ENCODE measurements around the gene SLC25A45.
"Not testable (repeated sequence)": the region's sequence is repeated elsewhere in the genome, so short reads cannot be mapped to it uniquely, and the experiment has no call there.

SLC25A45 gene

GRCh38 chr11:65418681-65419459, 36.4 kb upstream of the SLC25A45 start:
- H3K4me1 ChIP-seq (ENCODE audit: control insufficient read depth, insufficient read depth, low read length), result peaks cover 60% of the 10 kb centered on the region
- no peaks in the 10 kb centered on the region for H3K27me3 ChIP-seq (ENCODE audit: control insufficient read depth, insufficient read depth, low read length)
- H3K4me3 ChIP-seq (ENCODE audit: low read length), result peak overlapping the region; percentile 27
- H3K9me3 ChIP-seq (ENCODE audit: control insufficient read depth, low read length), result no peaks in the 10 kb centered on the region
- H3K9ac ChIP-seq (ENCODE audit: low read length), result peak overlapping the region; percentile 100
- peaks cover 9% of the 10 kb centered on the region for H3K36me3 ChIP-seq (ENCODE audit: control insufficient read depth, insufficient read depth, low read length)

DNA sequence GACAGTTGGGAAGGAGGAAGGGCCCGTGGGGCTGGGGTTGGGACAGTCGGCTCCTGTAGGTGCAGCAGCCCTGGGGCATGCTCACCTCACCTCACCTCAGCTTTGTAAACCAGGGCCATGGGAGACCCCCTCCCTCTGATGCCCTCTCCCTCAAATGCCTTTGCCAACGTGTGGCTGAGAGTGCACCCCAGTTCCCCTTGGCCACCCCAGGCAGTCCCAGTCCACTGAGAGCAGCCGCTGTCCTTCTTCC, 35.9 kb upstream of the SLC25A45 start:
- Histone ChIP-seq H3K9ac (ENCODE audit: low read length) (peak overlapping the region; percentile 100), H3K36me3 (ENCODE audit: control insufficient read depth, insufficient read depth, low read length) (peaks cover 4% of the 10 kb centered on the region), H3K9me3 (ENCODE audit: control insufficient read depth, low read length) (no peaks in the 10 kb centered on the region), H3K4me3 (ENCODE audit: low read length) (no peak overlapping the region), H3K4me1 (ENCODE audit: control insufficient read depth, insufficient read depth, low read length) (peaks cover 65% of the 10 kb centered on the region), H3K27me3 (ENCODE audit: control insufficient read depth, insufficient read depth, low read length) (no peaks in the 10 kb centered on the region)

DNA sequence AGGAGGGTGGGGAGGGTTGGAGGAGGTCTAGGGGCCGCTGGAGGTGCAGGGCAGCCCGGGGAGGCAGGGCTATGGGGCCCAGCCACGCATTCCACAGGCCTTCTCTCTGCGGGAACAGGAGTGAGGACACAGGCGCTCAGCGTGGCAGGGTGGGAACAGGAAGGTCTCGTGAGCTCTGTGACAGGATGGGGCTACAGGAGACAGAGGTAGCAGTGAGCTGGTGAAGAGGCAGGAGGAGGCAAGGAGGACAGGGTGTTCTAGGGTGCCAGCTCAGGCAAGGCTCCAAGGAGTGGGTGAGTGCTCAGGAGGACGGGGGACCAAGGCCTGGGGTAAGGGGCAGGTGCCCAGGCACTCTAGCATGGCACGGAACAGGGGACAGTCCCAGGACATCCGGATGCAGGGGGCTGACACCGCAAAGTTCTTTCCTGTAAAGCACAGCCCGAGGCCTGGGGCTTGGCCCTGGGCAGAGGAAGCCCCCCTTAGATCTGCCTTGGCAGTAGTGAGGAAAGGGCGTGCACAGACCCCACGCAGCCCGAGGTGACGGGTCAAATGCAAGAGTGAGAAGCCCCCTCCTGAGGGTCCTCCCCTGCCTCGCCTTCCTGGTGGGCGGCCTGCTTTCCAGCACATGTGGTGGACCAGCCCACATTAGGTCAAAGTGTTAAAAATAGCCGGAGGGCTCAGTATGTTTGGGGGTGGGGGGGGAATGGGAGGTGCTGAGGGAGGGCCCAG, 35.4 kb upstream of the SLC25A45 start:
- H3K4me3 ChIP-seq (ENCODE audit: low read length), result no peak overlapping the region
- H3K9ac ChIP-seq (ENCODE audit: low read length), result peak overlapping the region; percentile 100
- H3K4me1 ChIP-seq (ENCODE audit: control insufficient read depth, insufficient read depth, low read length), result peaks cover 65% of the 10 kb centered on the region
- H3K27me3 ChIP-seq (ENCODE audit: control insufficient read depth, insufficient read depth, low read length), result no peaks in the 10 kb centered on the region
- no peaks in the 10 kb centered on the region for H3K9me3 ChIP-seq (ENCODE audit: control insufficient read depth, low read length)
- no peaks in the 10 kb centered on the region for H3K36me3 ChIP-seq (ENCODE audit: control insufficient read depth, insufficient read depth, low read length)

DNA sequence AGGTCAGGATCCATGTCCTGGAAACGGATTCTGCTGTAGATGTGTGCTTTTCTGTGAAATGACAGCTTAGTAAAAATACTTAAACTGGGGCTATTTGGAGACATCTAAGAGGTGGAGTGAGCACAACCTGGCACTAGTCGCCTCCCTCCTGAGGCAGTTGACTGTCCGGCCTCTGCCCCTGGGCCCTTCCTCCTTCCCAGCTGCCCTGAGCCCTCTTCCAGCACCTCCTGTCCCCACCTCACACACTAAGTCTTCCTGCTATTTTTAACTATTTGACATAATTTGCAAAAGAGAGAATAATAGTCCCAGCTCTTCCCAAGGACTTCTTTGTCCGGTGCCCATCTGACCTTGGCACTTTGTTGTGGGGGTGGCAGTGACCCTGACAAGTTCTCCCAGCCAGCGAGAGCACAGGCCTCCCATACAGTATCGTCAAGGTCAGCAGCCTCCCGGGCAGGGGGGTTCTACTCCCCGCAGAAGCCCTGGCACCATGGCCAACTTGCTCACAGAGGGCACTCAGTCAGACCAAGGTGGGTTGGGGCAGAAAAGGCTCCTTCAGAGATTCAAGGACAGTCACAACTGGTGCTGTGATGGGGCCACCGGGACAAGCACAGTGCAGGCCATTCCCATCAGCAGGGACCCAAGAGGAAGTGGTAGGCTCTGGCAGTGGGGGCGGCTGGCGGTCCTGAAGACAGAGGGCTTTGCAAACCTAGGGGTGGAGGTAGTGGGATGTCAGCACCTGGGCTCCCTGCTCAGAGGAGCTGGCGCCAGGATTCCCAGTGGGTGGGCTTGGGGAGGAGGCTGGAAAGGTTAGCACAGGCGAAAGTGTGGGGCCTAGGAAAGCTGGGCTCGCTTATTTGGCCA, 34.6 kb upstream of the SLC25A45 start:
- no peaks in the 10 kb centered on the region for H3K9me3 ChIP-seq (ENCODE audit: control insufficient read depth, low read length)
- peak overlapping the region; percentile 100 for H3K9ac ChIP-seq (ENCODE audit: low read length)
- peaks cover 65% of the 10 kb centered on the region for H3K4me1 ChIP-seq (ENCODE audit: control insufficient read depth, insufficient read depth, low read length)
- H3K4me3 ChIP-seq (ENCODE audit: low read length), result peak overlapping the region; percentile 18
- H3K27me3 ChIP-seq (ENCODE audit: control insufficient read depth, insufficient read depth, low read length), result no peaks in the 10 kb centered on the region
- H3K36me3 ChIP-seq (ENCODE audit: control insufficient read depth, insufficient read depth, low read length), result peaks cover 4% of the 10 kb centered on the region

- Histone ChIP-seq H3K9me3 (ENCODE audit: control insufficient read depth, low read length) (no peaks in the 10 kb centered on the region), H3K4me3 (ENCODE audit: low read length) (peak overlapping the region; percentile 18), H3K27me3 (ENCODE audit: control insufficient read depth, insufficient read depth, low read length) (no peaks in the 10 kb centered on the region), H3K4me1 (ENCODE audit: control insufficient read depth, insufficient read depth, low read length) (peaks cover 63% of the 10 kb centered on the region), H3K36me3 (ENCODE audit: control insufficient read depth, insufficient read depth, low read length) (peaks cover 4% of the 10 kb centered on the region), H3K9ac (ENCODE audit: low read length) (peak overlapping the region; percentile 100)
Observed at GRCh38 chr11:65416341-65416824, 33.9 kb upstream of the SLC25A45 start.

DNA sequence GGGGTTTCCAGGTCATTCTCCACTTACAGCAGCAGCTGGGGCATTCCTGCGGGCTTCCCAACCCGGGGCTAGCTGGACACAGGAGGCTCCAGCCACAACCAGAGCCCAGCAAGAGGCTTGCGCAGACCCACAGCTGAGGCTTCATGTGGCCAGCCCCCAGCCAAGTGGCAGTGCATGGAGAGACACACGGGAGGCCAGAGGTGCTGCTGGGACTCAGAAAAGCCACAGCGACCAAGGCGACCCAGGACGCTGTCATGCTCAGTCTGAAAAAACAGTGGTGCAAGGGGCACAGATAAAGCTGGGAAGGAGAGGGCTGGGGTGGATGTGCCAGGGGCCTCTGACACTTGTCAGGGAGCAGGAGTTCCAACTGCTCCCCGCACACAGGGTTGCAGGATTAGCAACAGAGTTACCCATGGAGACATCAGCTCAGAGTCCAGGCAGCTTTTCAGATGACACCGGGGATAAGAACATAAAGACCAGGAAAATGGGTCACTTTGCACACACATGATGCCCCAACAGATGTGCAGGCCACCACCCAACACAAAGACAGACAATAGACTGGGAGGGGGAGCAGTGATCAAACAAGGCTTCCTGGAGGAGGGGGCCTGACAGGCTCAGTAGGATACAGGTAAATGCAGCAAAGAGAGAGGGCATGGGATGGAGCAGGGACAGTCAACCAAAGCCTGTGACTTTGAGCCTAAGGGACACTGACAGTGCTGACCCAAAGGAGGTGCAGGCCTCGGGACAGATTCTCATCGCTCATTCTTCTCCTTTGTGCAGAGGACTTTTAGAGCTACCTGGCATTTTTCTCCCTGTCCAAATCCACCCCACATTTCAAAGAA, 33.3 kb upstream of the SLC25A45 start:
- peak overlapping the region; percentile 100 for H3K9ac ChIP-seq (ENCODE audit: low read length)
- peaks cover 4% of the 10 kb centered on the region for H3K36me3 ChIP-seq (ENCODE audit: control insufficient read depth, insufficient read depth, low read length)
- peaks cover 58% of the 10 kb centered on the region for H3K4me1 ChIP-seq (ENCODE audit: control insufficient read depth, insufficient read depth, low read length)
- no peaks in the 10 kb centered on the region for H3K9me3 ChIP-seq (ENCODE audit: control insufficient read depth, low read length)
- H3K27me3 ChIP-seq (ENCODE audit: control insufficient read depth, insufficient read depth, low read length), result no peaks in the 10 kb centered on the region
- peak overlapping the region; percentile 18 for H3K4me3 ChIP-seq (ENCODE audit: low read length)

GRCh38 chr11:65414776-65415498, 32.5 kb upstream of the SLC25A45 start:
- no peak overlapping the region for H3K4me3 ChIP-seq (ENCODE audit: low read length)
- H3K9ac ChIP-seq (ENCODE audit: low read length), result no peak overlapping the region
- H3K4me1 ChIP-seq (ENCODE audit: control insufficient read depth, insufficient read depth, low read length), result peaks cover 51% of the 10 kb centered on the region
- H3K9me3 ChIP-seq (ENCODE audit: control insufficient read depth, low read length), result no peaks in the 10 kb centered on the region
- H3K36me3 ChIP-seq (ENCODE audit: control insufficient read depth, insufficient read depth, low read length), result peaks cover 4% of the 10 kb centered on the region
- no peaks in the 10 kb centered on the region for H3K27me3 ChIP-seq (ENCODE audit: control insufficient read depth, insufficient read depth, low read length)

DNA sequence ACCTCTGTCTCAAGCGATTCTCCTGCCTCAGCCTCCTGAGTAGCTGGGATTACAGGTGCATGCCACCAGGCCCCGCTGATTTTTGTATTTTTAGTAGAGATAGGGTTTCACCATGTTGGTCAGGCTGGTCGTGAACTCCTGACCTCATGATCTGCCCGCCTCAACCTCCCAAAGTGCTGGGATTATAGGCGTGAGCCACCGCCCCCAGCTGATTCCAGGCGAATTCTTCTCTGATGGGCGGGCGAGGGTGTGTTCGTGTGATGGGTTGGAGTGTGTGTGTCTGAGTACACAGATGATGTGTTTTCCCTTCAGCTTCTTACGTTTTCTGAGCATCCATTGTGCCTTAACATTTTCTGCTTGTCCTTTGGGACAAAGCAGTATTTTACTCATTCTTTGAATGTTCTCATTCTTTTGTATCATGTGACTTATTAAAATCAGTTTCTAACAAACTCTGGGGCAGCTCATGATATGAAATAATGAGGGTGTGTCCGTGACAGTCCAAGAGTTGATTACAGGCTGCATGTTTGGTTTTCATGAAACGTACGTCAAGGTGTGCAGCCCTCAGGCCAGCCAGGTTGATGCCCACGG, 30.7 kb upstream of the SLC25A45 start:
- H3K27me3 ChIP-seq (ENCODE audit: control insufficient read depth, insufficient read depth, low read length); H3K9me3 ChIP-seq (ENCODE audit: control insufficient read depth, low read length); H3K9ac ChIP-seq (ENCODE audit: low read length); H3K4me3 ChIP-seq (ENCODE audit: low read length): not testable (repeated sequence)
- H3K4me1 ChIP-seq (ENCODE audit: control insufficient read depth, insufficient read depth, low read length), result peaks cover 33% of the 10 kb centered on the region
- peaks cover 12% of the 10 kb centered on the region for H3K36me3 ChIP-seq (ENCODE audit: control insufficient read depth, insufficient read depth, low read length)

GRCh38 chr11:65412271-65413076, 30.0 kb upstream of the SLC25A45 start:
- no peaks in the 10 kb centered on the region for H3K9me3 ChIP-seq (ENCODE audit: control insufficient read depth, low read length)
- no peaks in the 10 kb centered on the region for H3K27me3 ChIP-seq (ENCODE audit: control insufficient read depth, insufficient read depth, low read length)
- peaks cover 13% of the 10 kb centered on the region for H3K36me3 ChIP-seq (ENCODE audit: control insufficient read depth, insufficient read depth, low read length)
- peaks cover 26% of the 10 kb centered on the region for H3K4me1 ChIP-seq (ENCODE audit: control insufficient read depth, insufficient read depth, low read length)
- H3K9ac ChIP-seq (ENCODE audit: low read length), result no peak overlapping the region
- no peak overlapping the region for H3K4me3 ChIP-seq (ENCODE audit: low read length)

DNA sequence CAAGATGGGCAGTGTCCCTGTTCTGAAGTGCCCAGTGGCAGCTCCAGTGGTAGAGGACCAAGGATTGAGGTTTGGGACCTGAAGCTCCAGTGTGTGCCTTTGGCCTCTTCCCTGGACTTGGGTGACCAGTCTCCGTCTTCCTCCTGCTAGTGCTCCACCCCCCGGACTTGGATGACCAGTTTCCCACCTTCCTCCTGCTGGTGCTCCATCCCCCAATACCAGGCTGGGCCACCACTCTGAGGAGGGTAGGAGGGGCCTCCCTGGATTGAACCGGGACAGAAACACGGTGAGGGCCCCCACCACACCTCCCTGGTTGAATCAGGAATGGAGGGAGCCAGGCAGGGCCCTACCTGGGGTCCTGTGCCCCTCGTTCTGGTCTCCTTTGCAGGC, 29.2 kb upstream of the SLC25A45 start:
- H3K9me3 ChIP-seq (ENCODE audit: control insufficient read depth, low read length), result no peaks in the 10 kb centered on the region
- peaks cover 18% of the 10 kb centered on the region for H3K4me1 ChIP-seq (ENCODE audit: control insufficient read depth, insufficient read depth, low read length)
- H3K9ac ChIP-seq (ENCODE audit: low read length), result no peak overlapping the region
- H3K4me3 ChIP-seq (ENCODE audit: low read length), result no peak overlapping the region
- peaks cover 13% of the 10 kb centered on the region for H3K36me3 ChIP-seq (ENCODE audit: control insufficient read depth, insufficient read depth, low read length)
- no peaks in the 10 kb centered on the region for H3K27me3 ChIP-seq (ENCODE audit: control insufficient read depth, insufficient read depth, low read length)

All from mucosa of stomach (tissue), 1 donor.